H9 (cell line): ENCODE data around the gene YRDC. TPM values are rescaled to one million over a fixed set of nuclear protein-coding genes. Genes with fewer than 3 reads are reported as not detected.

ENCODE experiments used
- DNase-seq: peaks from one replicate; pipeline ENCODE4 v3.0.0-alpha.2; 2017
- H2AFZ ChIP-seq: one replicate; pipeline ENCODE4 v1.6.1; 2013; ENCODE audit warnings: mild to moderate bottlenecking, low read length, control low read depth, moderate library complexity
- H2AK5ac ChIP-seq: 2 replicates; pipeline ENCODE4 v1.6.1; 2013; ENCODE audit warnings: low read length, control low read depth, mixed read lengths; ENCODE audit not compliant: insufficient read length
- H2BK120ac ChIP-seq: one replicate; pipeline ENCODE4 v1.6.1; 2013; ENCODE audit warnings: low read depth, mild to moderate bottlenecking, low read length, control low read depth, inconsistent platforms; ENCODE audit not compliant: poor library complexity, severe bottlenecking
- H2BK12ac ChIP-seq: 2 replicates; pipeline ENCODE4 v1.6.1; 2013; ENCODE audit warnings: low read length, control low read depth, mixed read lengths, low read depth; ENCODE audit not compliant: insufficient read length
- H2BK15ac ChIP-seq: 2 replicates; pipeline ENCODE4 v1.6.1; 2013; ENCODE audit warnings: low read depth, low read length, control low read depth
- H2BK20ac ChIP-seq: one replicate; pipeline ENCODE4 v1.6.1; 2013; ENCODE audit warnings: low read depth, mild to moderate bottlenecking, low read length, control low read depth, inconsistent platforms; ENCODE audit not compliant: poor library complexity, severe bottlenecking
- H2BK5ac ChIP-seq: 2 replicates; pipeline ENCODE4 v1.6.1; 2013; ENCODE audit warnings: low read length, control low read depth, mixed read lengths; ENCODE audit not compliant: insufficient read length
- H3K14ac ChIP-seq: 2 replicates; pipeline ENCODE4 v1.6.1; 2013; ENCODE audit warnings: low read length, control low read depth; ENCODE audit not compliant: insufficient read depth
- H3K18ac ChIP-seq: 2 replicates; pipeline ENCODE4 v1.6.1; 2013; ENCODE audit warnings: low read depth, mild to moderate bottlenecking, mixed read lengths, low read length, control low read depth; ENCODE audit not compliant: insufficient read length
- H3K23ac ChIP-seq: 2 replicates; pipeline ENCODE4 v1.6.1; 2013; ENCODE audit warnings: low read length, control low read depth, mixed read lengths, low read depth; ENCODE audit not compliant: insufficient read length
- H3K23me2 ChIP-seq: 2 replicates; pipeline ENCODE4 v1.6.1; 2013; ENCODE audit warnings: low read depth, mild to moderate bottlenecking, mixed read lengths, low read length, control low read depth; ENCODE audit not compliant: insufficient read length, poor library complexity, severe bottlenecking
- H3K27ac ChIP-seq: 2 replicates; pipeline ENCODE4 v1.5.1; 2013; ENCODE audit warnings: low read length, control low read depth, mixed read lengths, low read depth; ENCODE audit not compliant: insufficient read length
- H3K27me3 ChIP-seq: 2 replicates; pipeline ENCODE4 v1.6.1; 2013; ENCODE audit warnings: low read length, control low read depth, inconsistent platforms; ENCODE audit not compliant: insufficient read depth
- H3K4ac ChIP-seq: 2 replicates; pipeline ENCODE4 v1.6.1; 2013; ENCODE audit warnings: low read depth, mild to moderate bottlenecking, control low read depth, inconsistent platforms, low read length, moderate library complexity
- H3K4me1 ChIP-seq: 2 replicates; pipeline ENCODE4 v1.6.1; 2013; ENCODE audit warnings: low read length, control low read depth, inconsistent platforms; ENCODE audit not compliant: insufficient read depth
- H3K4me2 ChIP-seq: 2 replicates; pipeline ENCODE4 v1.6.1; 2013; ENCODE audit warnings: low read length, control low read depth, mixed read lengths; ENCODE audit not compliant: insufficient read length, insufficient read depth
- H3K56ac ChIP-seq: 2 replicates; pipeline ENCODE4 v1.6.1; 2013; ENCODE audit warnings: low read depth, mild to moderate bottlenecking, mixed read lengths, low read length, control low read depth; ENCODE audit not compliant: insufficient read length
- H3K79me1 ChIP-seq: 2 replicates; pipeline ENCODE4 v1.6.1; 2013; ENCODE audit warnings: low read depth, mild to moderate bottlenecking, moderate library complexity, low read length, control low read depth, inconsistent platforms; ENCODE audit not compliant: insufficient read depth, poor library complexity, severe bottlenecking
- H3K79me2 ChIP-seq: 2 replicates; pipeline ENCODE4 v1.6.1; 2013; ENCODE audit warnings: low read length, control low read depth, inconsistent platforms; ENCODE audit not compliant: insufficient read depth
- H3K9ac ChIP-seq: 2 replicates; pipeline ENCODE4 v1.6.1; 2013; ENCODE audit warnings: low read length, control low read depth, mixed read lengths; ENCODE audit not compliant: insufficient read length; ENCODE audit errors: extremely low read depth
- H3K9me3 ChIP-seq: one replicate; pipeline ENCODE4 v1.6.1; 2013; ENCODE audit warnings: low read depth, low read length, inconsistent platforms; ENCODE audit not compliant: control insufficient read depth
- H3T11ph ChIP-seq: one replicate; pipeline ENCODE4 v1.6.1; 2013; ENCODE audit warnings: mild to moderate bottlenecking, low read length, control low read depth, inconsistent platforms
- H4K20me1 ChIP-seq: one replicate; pipeline ENCODE4 v1.6.1; 2013; ENCODE audit not compliant: control insufficient read depth, insufficient read length, insufficient read depth
- H4K5ac ChIP-seq: 2 replicates; pipeline ENCODE4 v1.6.1; 2013; ENCODE audit warnings: low read depth, mild to moderate bottlenecking, mixed read lengths, low read length, control low read depth; ENCODE audit not compliant: insufficient read length
- H4K8ac ChIP-seq: replicated peaks from 2 replicates; pipeline ENCODE4 v1.6.1; 2013; ENCODE audit warnings: low read length, control low read depth, mixed read lengths, low read depth; ENCODE audit not compliant: insufficient read length
- H4K91ac ChIP-seq: 2 replicates; pipeline ENCODE4 v1.6.1; 2013; ENCODE audit warnings: low read depth, mild to moderate bottlenecking, moderate library complexity, mixed read lengths, low read length, control low read depth; ENCODE audit not compliant: insufficient read length
- H3K27ac Mint-ChIP-seq, 3 experiments: 2 replicates in 2 of 3; 3 replicates in 1 of 3; pipeline ENCODE4 v1.8.0; 2020 to 2021; ENCODE audit warnings: mixed read lengths in 3 of 3, mild to moderate bottlenecking in 1 of 3, moderate library complexity in 1 of 3
- H3K27me3 Mint-ChIP-seq: 2 replicates; pipeline ENCODE4 v1.8.0; 2021; ENCODE audit warnings: low read depth, mild to moderate bottlenecking, moderate library complexity, mixed read lengths
- H3K36me3 Mint-ChIP-seq, 3 experiments: 2 replicates in 2 of 3; 3 replicates in 1 of 3; pipeline ENCODE4 v1.8.0; 2020 to 2021; ENCODE audit warnings: low read depth in 3 of 3, mixed read lengths in 3 of 3; ENCODE audit not compliant: insufficient read depth in 1 of 3
- H3K4me1 Mint-ChIP-seq, 2 experiments: 2 replicates each; pipeline ENCODE4 v1.8.0; 2020; ENCODE audit warnings: mixed read lengths in 2 of 2
- H3K4me3 Mint-ChIP-seq, 2 experiments: 2 replicates in 1 of 2; 3 replicates in 1 of 2; pipeline ENCODE4 v1.8.0; 2020 to 2021; ENCODE audit warnings: mild to moderate bottlenecking in 2 of 2, mixed read lengths in 2 of 2, moderate library complexity in 1 of 2
- H3K9me3 Mint-ChIP-seq, 2 experiments: 2 replicates in 1 of 2; 3 replicates in 1 of 2; pipeline ENCODE4 v1.8.0; 2020; ENCODE audit warnings: mild to moderate bottlenecking in 2 of 2, mixed read lengths in 2 of 2, moderate library complexity in 1 of 2
- CTCF ChIP-seq: fragments of 200-600 bp; sonication (generic); conservative IDR thresholded peaks from 3 replicates; pipeline ENCODE4 v1.8.0; 2021; ENCODE audit warnings: antibody characterized with exemption, mild to moderate bottlenecking
- WGBS: extraction: QIAGEN DNeasy Blood & Tissue Kit; methylation state at CpG from one replicate; pipeline ENCODE4 v1.1.7; 2013; ENCODE audit warnings: missing lambda C conversion rate, low lambda C conversion rate, mixed read lengths; ENCODE audit not compliant: insufficient read length; ENCODE audit errors: extremely low coverage; 5-methylcytosine and 5-hydroxymethylcytosine counted together
- total RNA-seq: library from RNA; stranded (reverse); gene quantifications from 2 replicates; pipeline ENCODE4 v1.2.1, GENCODE V29; 2021

The YRDC gene
- total RNA-seq, 1 experiment from 2014 or later: 28.0 TPM

- Histone ChIP-seq H4K8ac (no peak overlapping the region), H3K9me3 (no peaks in the 10 kb centered on the region), H3K79me2 (no peaks in the 10 kb centered on the region), H4K20me1 (no peaks in the 10 kb centered on the region), H3K4ac (no peak overlapping the region), H3K4me2 (no peak overlapping the region), H3K27ac (no peak overlapping the region), H2BK15ac (no peak overlapping the region), H2BK12ac (no peak overlapping the region), H3K79me1 (no peaks in the 10 kb centered on the region), H3T11ph (no peak overlapping the region), H2BK20ac (no peak overlapping the region), H3K18ac (no peak overlapping the region), H3K4me1 (no peaks in the 10 kb centered on the region), H4K91ac (no peak overlapping the region), H3K9ac (no peak overlapping the region), H2BK5ac (no peak overlapping the region), H2AK5ac (no peak overlapping the region), H4K5ac (no peak overlapping the region), H3K23me2 (no peaks in the 10 kb centered on the region), H2AFZ (no peak overlapping the region), H3K14ac (no peak overlapping the region), H3K23ac (no peak overlapping the region), H3K27me3 (no peaks in the 10 kb centered on the region), H3K56ac (no peak overlapping the region), H2BK120ac (no peak overlapping the region)
- H3K9me3 Mint-ChIP-seq: no peaks in the 10 kb centered on the region
- WGBS: no CpG with 5 or more reads among the region's 10 CpGs
- DNase-seq: no peak
- H3K27ac Mint-ChIP-seq: no peak overlapping the region; a peak in 1 of 7 replicates
- no peak for TF ChIP-seq CTCF
- no peaks in the 10 kb centered on the region for H3K4me1 Mint-ChIP-seq
- H3K36me3 Mint-ChIP-seq: peaks cover 5 to 43% (median 24%) of the 10 kb centered on the region in 3 experiments; a peak in 6 of 7 replicates
- H3K27me3 Mint-ChIP-seq: no peaks in the 10 kb centered on the region
- H3K4me3 Mint-ChIP-seq: no peak overlapping the region
Measured at GRCh38 chr1:37839676-37840075, 31.7 kb upstream of the YRDC start.
